UCSD-AML1 (cell line): ENCODE measurements around the gene ANKDD1A.

Source experiments
- DNase-seq: peaks from one replicate; lab custom pipeline; 2025; ENCODE audit not compliant: unreplicated experiment; lab: John Stamatoyannopoulos, UW

ANKDD1A gene

GRCh38 chr15:64960153-64960552 lies 48.5 kb downstream of the ANKDD1A start:
- no peak for DNase-seq

GRCh38 chr15:64961013-64961412 lies 49.3 kb downstream of the ANKDD1A start:
- no peak for DNase-seq

- no peak for DNase-seq
Measured at GRCh38 chr15:64969401-64969800, 57.7 kb downstream of the ANKDD1A start.

- no peak for DNase-seq
Measured at GRCh38 chr15:64970698-64971097, 59.0 kb downstream of the ANKDD1A start.

- DNase-seq = no peak
Measured at GRCh38 chr15:64975390-64975789, 63.7 kb downstream of the ANKDD1A start.

- no peak for DNase-seq
Measured at GRCh38 chr15:64979252-64979710, 67.6 kb downstream of the ANKDD1A start.

GRCh38 chr15:64981812-64982431 lies 70.2 kb downstream of the ANKDD1A start:
- no peak for DNase-seq

GRCh38 chr15:64982472-64982871 lies 70.8 kb downstream of the ANKDD1A start:
- no peak for DNase-seq

- DNase-seq = peak; percentile 27
Measured at GRCh38 chr15:64985366-64986033, 73.8 kb downstream of the ANKDD1A start.

- DNase-seq = no peak
Measured at GRCh38 chr15:64987136-64987535, 75.4 kb downstream of the ANKDD1A start.

GRCh38 chr15:64989416-64990167 lies 77.9 kb downstream of the ANKDD1A start, which contains the start of gene SPG21:
Gene SPG21, minus strand, starts transcription at chr15:64989914. Its CDS starts 6,345 bp downstream, at chr15:64983569.
- peak; percentile 97 for DNase-seq

GRCh38 chr15:64990168-64990470 lies 78.4 kb downstream of the ANKDD1A start:
- DNase-seq = no peak

GRCh38 chr15:64991536-64992135 lies 79.9 kb downstream of the ANKDD1A start:
- no peak for DNase-seq

GRCh38 chr15:64993290-64993689 lies 81.6 kb downstream of the ANKDD1A start:
- DNase-seq = no peak

- DNase-seq = no peak
Measured at GRCh38 chr15:64997066-64997465, 85.4 kb downstream of the ANKDD1A start.

- DNase-seq = no peak
Measured at GRCh38 chr15:64997745-64998375, 86.2 kb downstream of the ANKDD1A start.

GRCh38 chr15:65004993-65005392 lies 93.3 kb downstream of the ANKDD1A start:
- no peak for DNase-seq

GRCh38 chr15:65006876-65007275 lies 95.2 kb downstream of the ANKDD1A start:
- no peak for DNase-seq
